Smooth muscle cell (in vitro differentiated cells): ENCODE results near the gene ZNF853. TPM values are rescaled to one million over a fixed set of nuclear protein-coding genes. Genes with fewer than 3 reads are reported as not detected.

ENCODE experiments used
- DNase-seq: peaks from one replicate; lab custom pipeline; 2025; ENCODE audit not compliant: unreplicated experiment; lab: John Stamatoyannopoulos, UW
- H2AFZ ChIP-seq: fragments of 200-600 bp; sonication (generic); 2 replicates; pipeline ENCODE4 v1.6.0; 2016; ENCODE audit warnings: antibody characterized with exemption, low read depth, mild to moderate bottlenecking
- H3F3A ChIP-seq: fragments of 200-600 bp; sonication (generic); 2 replicates; pipeline ENCODE4 v1.6.0; 2017; ENCODE audit warnings: antibody characterized with exemption, low read depth
- H3K27ac ChIP-seq: fragments of 200-600 bp; sonication (generic); 2 replicates; pipeline ENCODE4 v1.5.1; 2016; ENCODE audit warnings: low read depth, mild to moderate bottlenecking
- H3K27me3 ChIP-seq: fragments of 200-600 bp; sonication (generic); 2 replicates; pipeline ENCODE4 v1.6.1; 2016; ENCODE audit warnings: low read depth, mild to moderate bottlenecking
- H3K36me3 ChIP-seq: fragments of 200-600 bp; sonication (generic); 2 replicates; pipeline ENCODE4 v1.5.1; 2016; ENCODE audit warnings: low read depth
- H3K4me1 ChIP-seq: fragments of 200-600 bp; sonication (generic); 2 replicates; pipeline ENCODE4 v1.5.1; 2016; ENCODE audit warnings: low read depth
- H3K4me2 ChIP-seq: fragments of 200-600 bp; sonication (generic); 2 replicates; pipeline ENCODE4 v1.6.0; 2016; ENCODE audit warnings: mild to moderate bottlenecking
- H3K4me3 ChIP-seq: fragments of 200-600 bp; sonication (generic); 2 replicates; pipeline ENCODE4 v1.5.1; 2016; ENCODE audit warnings: mild to moderate bottlenecking
- H3K79me2 ChIP-seq: fragments of 200-600 bp; sonication (generic); 2 replicates; pipeline ENCODE4 v1.6.0; 2016; ENCODE audit warnings: low read depth, mild to moderate bottlenecking
- H3K9ac ChIP-seq: fragments of 200-600 bp; sonication (generic); 2 replicates; pipeline ENCODE4 v1.6.0; 2016; ENCODE audit warnings: low read depth
- H3K9me3 ChIP-seq: fragments of 200-600 bp; sonication (generic); replicated peaks from 2 replicates; pipeline ENCODE4 v1.5.1; 2016; ENCODE audit warnings: low read depth
- H4K20me1 ChIP-seq: fragments of 200-600 bp; sonication (generic); 2 replicates; pipeline ENCODE4 v1.6.0; 2016; ENCODE audit warnings: low read depth
- WGBS: methylation state at CpG from one replicate; pipeline ENCODE4 v1.1.7; 2016; ENCODE audit warnings: low lambda C conversion rate; 5-methylcytosine and 5-hydroxymethylcytosine counted together
- polyA plus RNA-seq: library from polyadenylated mRNA; unstranded; fragments of >200 nt; fragmentation: Nextera tagmentation; extraction: Ambion mirVana; gene quantifications from 2 replicates; pipeline ENCODE4 v1.2.1, GENCODE V29; 2016
- total RNA-seq: library from RNA; depleted of rRNA; stranded (reverse); fragments of >200 nt; gene quantifications from 2 replicates; pipeline ENCODE4 v1.2.3, GENCODE V29; 2014
- TF ChIP-seq, protein P1 (sequence below): fragments of 200-600 bp; sonication (generic); IDR thresholded peaks from 2 replicates; pipeline ENCODE4 v1.5.1; 2017; ENCODE audit warnings: borderline replicate concordance, mild to moderate bottlenecking, antibody characterized with exemption; ENCODE audit not compliant: insufficient read depth, poor library complexity, severe bottlenecking

The ZNF853 gene
- total and polyA plus RNA-seq, 2 experiments from 2014 or later = 8.9 to 10.3 TPM

DNA sequence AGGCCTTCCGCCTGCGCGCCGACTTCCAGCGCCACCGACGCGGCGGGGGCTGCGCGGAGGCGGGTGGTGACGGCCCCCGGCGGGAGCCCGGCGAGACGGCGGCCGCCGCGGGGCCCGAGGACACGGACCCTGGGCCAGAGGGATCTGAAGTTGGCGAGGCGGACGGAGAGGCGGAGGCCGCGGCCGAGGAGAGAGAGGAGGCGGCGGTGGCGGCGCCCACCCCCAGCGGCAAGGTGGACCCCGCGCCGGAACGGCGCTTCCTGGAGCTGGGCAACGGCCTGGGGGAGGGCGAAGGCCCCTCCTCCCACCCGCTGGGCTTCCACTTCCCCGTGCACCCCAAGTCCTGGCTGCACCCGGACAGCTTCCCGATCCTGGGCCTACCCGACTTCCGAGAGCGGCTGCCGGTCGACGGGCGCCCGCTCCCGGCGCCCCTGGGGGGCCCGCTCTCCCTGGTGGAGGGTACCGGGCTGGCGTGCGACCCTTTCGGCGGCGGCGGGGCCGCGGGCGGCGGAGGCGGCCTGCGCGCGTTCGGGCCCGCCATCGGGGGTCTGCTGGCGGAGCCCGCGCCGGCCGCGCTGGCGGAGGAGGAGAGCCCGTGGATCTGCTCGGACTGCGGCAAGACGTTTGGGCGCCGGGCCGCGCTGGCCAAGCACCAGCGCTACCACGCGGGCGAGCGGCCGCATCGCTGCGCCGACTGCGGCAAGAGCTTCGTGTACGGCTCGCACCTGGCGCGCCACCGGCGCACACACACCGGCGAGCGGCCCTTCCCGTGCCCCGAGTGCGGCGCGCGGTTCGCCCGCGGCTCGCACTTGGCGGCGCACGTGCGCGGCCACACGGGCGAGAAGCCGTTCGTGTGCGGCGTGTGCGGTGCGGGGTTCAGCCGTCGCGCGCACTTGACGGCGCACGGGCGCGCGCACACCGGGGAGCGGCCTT is 37.9 kb downstream of the ZNF853 start:
- over 99% methylated on average over 61 of the region's 146 CpGs for WGBS
- H2AFZ ChIP-seq = no peak overlapping the region
- H3K79me2 ChIP-seq = no peaks in the 10 kb centered on the region
- H3K4me3 ChIP-seq = no peak overlapping the region
- no peaks in the 10 kb centered on the region for H3K36me3 ChIP-seq
- H3K27me3 ChIP-seq = no peaks in the 10 kb centered on the region
- H3F3A ChIP-seq = no peaks in the 10 kb centered on the region
- no peaks in the 10 kb centered on the region for H3K9me3 ChIP-seq
- no peak for DNase-seq
- TF ChIP-seq, protein P1, sequence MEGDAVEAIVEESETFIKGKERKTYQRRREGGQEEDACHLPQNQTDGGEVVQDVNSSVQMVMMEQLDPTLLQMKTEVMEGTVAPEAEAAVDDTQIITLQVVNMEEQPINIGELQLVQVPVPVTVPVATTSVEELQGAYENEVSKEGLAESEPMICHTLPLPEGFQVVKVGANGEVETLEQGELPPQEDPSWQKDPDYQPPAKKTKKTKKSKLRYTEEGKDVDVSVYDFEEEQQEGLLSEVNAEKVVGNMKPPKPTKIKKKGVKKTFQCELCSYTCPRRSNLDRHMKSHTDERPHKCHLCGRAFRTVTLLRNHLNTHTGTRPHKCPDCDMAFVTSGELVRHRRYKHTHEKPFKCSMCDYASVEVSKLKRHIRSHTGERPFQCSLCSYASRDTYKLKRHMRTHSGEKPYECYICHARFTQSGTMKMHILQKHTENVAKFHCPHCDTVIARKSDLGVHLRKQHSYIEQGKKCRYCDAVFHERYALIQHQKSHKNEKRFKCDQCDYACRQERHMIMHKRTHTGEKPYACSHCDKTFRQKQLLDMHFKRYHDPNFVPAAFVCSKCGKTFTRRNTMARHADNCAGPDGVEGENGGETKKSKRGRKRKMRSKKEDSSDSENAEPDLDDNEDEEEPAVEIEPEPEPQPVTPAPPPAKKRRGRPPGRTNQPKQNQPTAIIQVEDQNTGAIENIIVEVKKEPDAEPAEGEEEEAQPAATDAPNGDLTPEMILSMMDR = no peak
- H3K27ac ChIP-seq = no peak overlapping the region
- H4K20me1 ChIP-seq = peaks cover 10% of the 10 kb centered on the region
- no peak overlapping the region for H3K4me2 ChIP-seq
- H3K4me1 ChIP-seq = no peaks in the 10 kb centered on the region
- H3K9ac ChIP-seq = no peak overlapping the region

DNA sequence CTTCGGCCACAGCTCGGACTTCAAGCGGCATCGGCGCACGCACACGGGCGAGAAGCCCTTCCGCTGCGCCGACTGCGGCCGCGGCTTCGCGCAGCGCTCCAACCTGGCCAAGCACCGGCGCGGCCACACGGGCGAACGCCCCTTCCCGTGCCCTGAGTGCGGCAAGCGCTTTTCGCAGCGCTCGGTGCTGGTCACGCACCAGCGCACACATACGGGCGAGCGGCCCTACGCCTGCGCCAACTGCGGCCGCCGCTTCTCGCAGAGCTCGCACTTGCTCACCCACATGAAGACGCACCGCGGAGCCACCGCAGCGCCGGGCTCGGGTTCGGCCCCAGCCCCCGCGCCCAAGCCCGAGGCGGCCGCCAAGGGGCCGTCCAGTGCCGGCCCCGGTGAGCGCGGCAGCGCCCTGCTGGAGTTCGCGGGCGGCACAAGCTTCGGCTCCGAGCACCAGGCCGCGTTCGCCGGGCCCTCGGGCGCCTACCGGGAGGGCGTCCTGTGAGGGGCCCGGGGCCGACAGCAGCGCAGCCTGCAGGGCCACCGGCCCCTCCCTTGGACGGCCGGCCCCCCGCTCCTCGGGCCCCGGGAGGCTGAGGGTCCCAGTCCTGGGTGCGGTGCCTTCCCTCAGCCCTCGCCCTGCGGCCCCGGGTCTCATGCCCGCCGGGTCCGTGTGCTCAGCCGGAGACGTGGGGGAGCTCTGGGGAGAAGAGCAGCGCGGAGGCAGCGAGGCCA is 38.9 kb downstream of the ZNF853 start:
- no peak for DNase-seq
- H3K9me3 ChIP-seq = no peaks in the 10 kb centered on the region
- H2AFZ ChIP-seq = no peak overlapping the region
- no peaks in the 10 kb centered on the region for H3K4me1 ChIP-seq
- WGBS = 99% methylated on average over 39 of the region's 94 CpGs
- H4K20me1 ChIP-seq = peaks cover 3% of the 10 kb centered on the region
- no peak overlapping the region for H3K4me3 ChIP-seq
- no peaks in the 10 kb centered on the region for H3K27me3 ChIP-seq
- H3K79me2 ChIP-seq = no peaks in the 10 kb centered on the region
- H3K36me3 ChIP-seq = no peaks in the 10 kb centered on the region
- H3K9ac ChIP-seq = no peak overlapping the region
- no peaks in the 10 kb centered on the region for H3F3A ChIP-seq
- TF ChIP-seq, protein P1 = no peak
- H3K27ac ChIP-seq = no peak overlapping the region
- no peak overlapping the region for H3K4me2 ChIP-seq

DNA sequence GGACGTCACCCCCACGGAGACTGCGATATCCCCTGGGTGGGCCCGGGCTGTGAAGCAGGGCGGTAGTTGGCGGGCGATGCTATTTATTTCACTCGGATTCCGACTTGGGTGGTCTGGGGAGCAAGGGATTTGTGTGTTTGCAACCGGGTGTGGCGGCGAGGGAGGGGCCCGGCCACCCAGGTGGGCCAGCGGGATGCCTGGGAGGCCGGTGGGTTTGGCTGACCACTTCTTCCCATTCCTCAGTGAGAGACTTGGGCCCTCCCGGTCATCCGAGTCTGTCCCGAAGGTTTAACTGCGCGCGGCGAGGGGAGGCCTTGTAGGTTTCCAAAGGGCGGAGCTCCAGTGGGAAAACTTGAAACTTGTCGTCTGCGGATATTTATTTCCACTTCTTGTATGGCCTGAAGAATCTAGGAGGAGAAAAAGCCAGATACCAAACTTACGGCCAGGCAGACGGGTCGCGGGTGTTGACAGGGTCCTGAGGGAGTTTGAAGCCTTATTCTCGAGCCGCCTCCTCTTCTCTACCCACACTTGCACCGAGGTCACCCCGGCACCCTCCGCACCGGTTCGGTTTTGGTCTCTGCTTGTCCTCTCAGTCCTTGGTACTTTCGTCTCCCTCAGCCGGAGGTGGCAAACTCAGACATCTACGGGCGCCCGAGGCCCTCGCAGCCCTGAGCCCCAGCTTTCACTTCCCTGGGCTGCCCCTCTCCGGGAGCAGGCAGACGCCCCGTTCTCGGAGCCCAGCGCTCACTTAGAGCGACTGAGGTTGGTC is 39.6 kb downstream of the ZNF853 start:
- WGBS = 98% methylated on average over 48 of the region's 48 CpGs
- no peak overlapping the region for H3K27ac ChIP-seq
- H3K27me3 ChIP-seq = no peaks in the 10 kb centered on the region
- no peak overlapping the region for H3K4me3 ChIP-seq
- no peak overlapping the region for H3K9ac ChIP-seq
- H2AFZ ChIP-seq = no peak overlapping the region
- H3K9me3 ChIP-seq = no peaks in the 10 kb centered on the region
- no peak overlapping the region for H3K4me2 ChIP-seq
- no peaks in the 10 kb centered on the region for H3K4me1 ChIP-seq
- H3K36me3 ChIP-seq = no peaks in the 10 kb centered on the region
- no peaks in the 10 kb centered on the region for H4K20me1 ChIP-seq
- DNase-seq = no peak
- TF ChIP-seq, protein P1 = no peak
- no peaks in the 10 kb centered on the region for H3K79me2 ChIP-seq
- H3F3A ChIP-seq = no peaks in the 10 kb centered on the region
